HG02938 (cell line): Measurements from ENCODE around the gene RAD50.
"Not testable (repeated sequence)": the region's sequence is repeated elsewhere in the genome, so short reads cannot be mapped to it uniquely, and the experiment has no call there.

Experiments
- ATAC-seq: cut with Tn5 transposase; IDR thresholded peaks from one replicate; pipeline ENCODE4 v1.9.1; 2021; ENCODE audit warnings: mild to moderate bottlenecking, moderate library complexity; ENCODE audit not compliant: unreplicated experiment

The RAD50 gene

DNA sequence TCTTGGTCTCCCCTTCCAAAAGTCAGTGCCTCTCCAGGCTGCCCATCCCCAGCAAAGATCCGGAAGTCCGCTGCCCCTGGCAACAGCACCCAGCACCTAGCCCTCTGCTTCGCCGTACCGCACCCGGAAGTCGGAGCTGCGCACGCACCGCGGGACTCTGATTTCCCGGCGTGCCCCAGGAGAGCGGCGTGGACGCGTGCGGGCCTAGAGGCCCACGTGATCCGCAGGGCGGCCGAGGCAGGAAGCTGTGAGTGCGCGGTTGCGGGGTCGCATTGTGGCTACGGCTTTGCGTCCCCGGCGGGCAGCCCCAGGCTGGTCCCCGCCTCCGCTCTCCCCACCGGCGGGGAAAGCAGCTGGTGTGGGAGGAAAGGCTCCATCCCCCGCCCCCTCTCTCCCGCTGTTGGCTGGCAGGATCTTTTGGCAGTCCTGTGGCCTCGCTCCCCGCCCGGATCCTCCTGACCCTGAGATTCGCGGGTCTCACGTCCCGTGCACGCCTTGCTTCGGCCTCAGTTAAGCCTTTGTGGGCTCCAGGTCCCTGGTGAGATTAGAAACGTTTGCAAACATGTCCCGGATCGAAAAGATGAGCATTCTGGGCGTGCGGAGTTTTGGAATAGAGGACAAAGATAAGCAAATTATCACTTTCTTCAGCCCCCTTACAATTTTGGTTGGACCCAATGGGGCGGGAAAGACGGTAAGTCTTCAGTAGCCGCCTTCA is at the start of gene RAD50:
Gene RAD50, plus strand, starts transcription at position 215 of the 715 bp plus-strand sequence. Its CDS starts 348 bp downstream, at position 563.
- ATAC-seq = peak; percentile 96

DNA sequence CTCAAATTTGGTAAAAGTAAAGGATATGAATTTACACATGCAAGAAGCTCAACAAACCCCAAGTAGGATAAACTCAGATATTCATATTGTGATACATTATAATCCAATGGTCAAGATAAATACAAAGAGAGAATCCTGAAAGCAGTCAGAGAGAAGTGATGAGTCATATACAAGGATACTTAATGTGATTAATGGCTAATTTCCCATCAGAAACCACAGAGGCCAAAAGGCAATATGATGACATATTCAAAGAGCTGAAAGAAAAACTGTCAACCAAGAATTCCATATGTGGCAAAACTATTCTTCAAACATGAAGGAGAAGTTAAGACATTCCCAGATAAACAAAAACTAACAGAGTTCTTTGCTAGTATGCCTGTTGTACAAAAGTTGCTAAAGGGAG is 46.7 kb upstream of the RAD50 start:
- ATAC-seq = no peak

DNA sequence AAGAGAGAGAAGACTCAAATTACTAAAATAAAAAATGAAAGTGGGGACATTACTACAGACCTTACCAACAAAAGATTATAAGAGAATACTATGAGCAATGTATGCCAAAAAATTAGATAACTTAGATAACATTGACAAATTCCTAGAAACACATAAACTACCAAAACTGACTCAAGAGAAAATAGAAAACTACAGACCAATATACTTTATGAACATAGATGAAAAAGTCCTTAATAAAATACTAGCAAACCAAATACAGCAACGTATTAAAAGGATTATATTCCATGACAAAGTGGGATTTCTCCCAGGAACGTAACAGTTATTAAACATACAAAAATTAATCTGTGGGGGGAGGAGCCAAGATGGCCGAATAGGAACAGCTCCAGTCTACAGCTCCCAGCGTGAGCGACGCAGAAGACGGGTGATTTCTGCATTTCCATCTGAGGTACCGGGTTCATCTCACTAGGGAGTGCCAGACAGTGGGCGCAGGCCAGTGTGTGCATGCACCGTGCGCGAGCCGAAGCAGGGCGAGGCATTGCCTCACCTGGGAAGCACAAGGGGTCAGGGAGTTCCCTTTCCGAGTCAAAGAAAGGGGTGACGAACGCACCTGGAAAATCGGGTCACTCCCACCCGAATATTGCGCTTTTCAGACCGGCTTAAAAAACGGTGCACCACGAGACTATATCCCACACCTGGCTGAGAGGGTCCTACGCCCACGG is 43.0 kb upstream of the RAD50 start:
- not testable (repeated sequence) for ATAC-seq

DNA sequence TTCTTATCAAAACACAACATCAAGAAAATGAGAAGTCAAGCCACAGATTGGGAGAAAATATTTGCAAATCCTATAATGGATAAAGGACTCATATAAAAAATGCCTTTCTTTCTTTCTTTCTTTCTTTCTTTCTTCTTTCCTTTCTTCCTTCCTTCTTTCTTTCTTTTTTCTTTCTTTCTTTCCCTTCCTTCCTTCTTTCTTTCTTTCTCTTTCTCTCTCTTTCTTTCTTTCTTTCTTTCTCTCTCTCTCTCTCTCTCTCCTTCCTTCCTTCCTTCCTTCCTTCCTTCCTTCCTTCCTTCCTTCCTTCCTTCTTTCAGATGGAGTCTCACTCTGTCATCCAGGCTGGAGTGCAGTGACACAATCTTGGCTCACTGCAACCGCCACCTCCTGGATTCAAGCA is 34.7 kb upstream of the RAD50 start:
- not testable (repeated sequence) for ATAC-seq

DNA sequence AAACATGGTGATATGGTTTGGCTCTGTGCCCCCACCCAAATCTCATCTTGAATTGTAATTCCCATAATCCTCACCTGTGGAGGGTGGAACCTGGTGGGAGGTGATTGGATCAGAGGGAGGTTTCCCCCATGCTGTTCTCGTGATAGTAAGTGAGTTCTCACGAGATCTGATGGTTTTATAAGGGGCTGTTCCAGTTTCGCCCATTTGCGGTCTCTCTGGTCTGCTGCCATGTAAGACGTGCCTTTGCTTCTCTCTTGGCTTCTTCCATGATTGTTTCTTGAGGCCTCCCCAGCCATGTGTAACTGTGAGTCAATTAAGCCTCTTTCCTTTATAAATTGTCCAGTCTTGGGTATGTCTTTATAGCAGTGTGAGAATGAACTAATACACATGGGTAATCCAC is 31.9 kb upstream of the RAD50 start:
- ATAC-seq = not testable (repeated sequence)

DNA sequence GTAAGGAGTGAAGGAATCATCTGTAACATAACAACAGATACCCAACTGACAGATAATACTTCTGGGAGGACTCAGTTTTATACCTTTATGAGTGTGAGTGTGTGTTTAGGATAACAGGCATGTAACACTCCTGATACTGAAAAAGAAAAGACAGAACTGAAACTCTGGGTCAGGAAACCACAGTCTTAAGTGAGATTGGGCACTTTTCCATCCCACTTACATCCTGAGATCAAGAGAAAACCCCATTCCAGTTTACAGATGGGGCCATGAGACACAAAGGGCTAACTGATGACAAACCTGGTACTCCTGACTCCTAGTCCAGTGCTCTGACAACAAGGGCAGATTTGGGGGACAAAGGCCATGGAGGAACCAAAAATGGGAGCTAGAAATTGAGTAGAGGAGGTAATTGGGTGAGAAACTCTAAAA is 31.5 kb upstream of the RAD50 start:
- peak; percentile 77 for ATAC-seq

DNA sequence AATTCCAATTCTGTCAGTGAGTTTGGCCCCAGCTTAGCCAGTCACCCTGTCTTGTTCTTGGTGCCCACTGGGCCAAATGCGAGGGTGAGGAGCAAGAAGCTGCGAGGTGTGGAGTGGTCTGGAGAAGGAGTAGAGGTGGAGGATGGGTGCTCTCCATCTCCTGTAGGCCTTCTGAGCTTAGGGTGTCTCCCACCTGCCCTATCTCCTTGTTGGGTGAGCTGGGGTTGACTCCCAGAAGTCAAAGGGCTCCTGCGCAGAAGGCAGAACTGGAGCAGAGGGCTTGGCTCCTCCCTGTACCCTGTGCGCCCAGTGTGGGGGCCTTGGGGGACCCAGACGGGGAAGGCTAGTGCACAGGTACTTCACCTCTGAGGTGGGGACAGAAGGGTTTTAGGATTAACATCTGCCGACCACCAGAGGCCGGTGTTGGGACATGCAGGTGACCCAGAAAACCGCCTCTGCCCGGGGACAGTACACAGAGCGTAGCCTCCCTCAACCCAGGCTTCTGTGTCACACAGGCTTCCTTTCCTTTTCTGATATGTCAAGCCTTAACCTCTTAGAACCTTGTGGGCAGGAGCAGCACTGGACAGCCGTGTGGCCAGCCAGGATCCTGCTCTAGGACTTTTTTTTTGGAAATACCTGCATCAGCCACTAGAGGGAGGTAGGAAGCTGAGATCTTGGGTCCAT is 30.3 kb upstream of the RAD50 start:
- ATAC-seq = no peak

DNA sequence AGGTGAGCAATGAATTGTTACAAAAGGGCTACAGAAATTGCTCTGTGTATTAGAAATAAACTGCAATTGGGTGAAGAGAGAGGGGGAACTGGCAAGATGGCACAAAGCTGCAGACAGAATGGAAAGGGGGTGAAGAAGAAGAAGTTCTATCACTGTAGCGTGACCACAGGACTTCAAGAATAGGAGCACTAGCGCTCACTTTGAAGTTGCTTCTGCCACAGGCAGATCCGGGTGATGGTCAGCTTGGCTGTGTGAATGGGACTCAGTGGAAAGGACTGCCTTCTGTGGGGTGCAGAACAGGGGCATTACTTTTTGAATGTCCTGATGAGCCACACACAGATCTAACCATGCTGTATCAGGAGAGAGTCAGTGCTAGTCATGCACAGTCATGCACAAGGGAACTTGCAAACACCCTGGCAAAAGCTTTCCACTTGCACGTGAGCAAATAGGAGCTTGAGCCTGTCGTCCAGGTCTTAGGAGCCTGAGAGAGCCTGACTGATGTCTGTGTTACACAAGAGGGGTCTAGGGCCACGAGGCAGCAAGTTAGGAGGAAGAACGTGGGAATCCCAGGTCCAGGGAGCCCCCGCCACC is 29.7 kb upstream of the RAD50 start:
- no peak for ATAC-seq

DNA sequence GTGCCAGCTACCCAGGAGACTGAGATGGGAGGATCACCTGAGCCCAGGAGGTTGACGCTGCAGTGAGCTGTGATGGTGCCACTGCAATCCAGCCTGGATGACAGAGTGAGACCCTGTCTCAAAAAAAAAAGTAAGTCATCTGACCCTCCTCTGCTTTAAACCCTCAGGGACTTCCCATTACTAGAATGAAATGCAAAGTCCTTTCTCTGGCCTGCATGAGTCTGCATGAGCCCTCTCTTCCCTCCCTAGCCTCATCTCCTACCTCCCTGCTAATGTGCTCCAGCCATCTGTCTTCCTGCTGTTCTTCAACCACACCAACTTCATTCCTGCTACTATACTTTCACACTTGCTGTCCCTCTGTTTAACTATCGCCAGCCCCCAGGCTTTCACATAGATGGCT is 28.8 kb upstream of the RAD50 start:
- no peak for ATAC-seq

DNA sequence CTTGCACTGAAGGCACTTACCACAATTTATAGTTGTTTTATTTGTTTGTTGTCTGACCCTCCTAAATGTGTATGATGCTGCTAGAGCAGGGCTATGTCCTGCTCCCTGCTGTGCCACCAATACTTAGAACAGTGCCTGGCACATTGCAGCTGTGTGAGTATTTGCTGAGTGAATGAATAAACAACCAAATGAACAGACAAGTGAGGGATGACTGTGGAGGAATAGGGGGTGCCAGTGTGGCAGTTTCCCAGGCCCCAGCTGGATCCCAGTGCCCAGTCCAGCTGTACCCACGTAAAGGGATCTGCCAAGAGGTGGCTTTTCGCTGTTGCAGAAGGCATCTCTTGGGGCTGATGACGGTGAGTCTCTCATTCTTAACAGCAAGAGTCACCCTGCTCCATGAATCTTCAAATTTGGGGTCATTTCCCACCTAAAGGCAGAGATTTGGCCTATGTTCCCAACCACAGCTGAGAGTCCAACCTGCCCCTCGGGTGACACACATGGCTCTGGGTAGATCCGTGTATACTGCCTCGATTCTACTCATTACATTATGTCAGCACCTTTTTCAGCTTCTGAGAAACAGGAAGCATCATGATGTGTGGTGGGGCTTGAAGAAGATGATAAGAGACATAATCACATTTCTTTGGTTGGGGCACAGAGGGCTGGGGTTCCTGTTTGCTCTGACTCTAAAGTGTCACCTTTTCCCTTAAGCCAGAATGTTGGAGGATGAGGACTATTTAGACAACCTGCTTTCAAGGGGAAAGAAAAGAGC is 27.7 kb upstream of the RAD50 start:
- ATAC-seq = no peak

DNA sequence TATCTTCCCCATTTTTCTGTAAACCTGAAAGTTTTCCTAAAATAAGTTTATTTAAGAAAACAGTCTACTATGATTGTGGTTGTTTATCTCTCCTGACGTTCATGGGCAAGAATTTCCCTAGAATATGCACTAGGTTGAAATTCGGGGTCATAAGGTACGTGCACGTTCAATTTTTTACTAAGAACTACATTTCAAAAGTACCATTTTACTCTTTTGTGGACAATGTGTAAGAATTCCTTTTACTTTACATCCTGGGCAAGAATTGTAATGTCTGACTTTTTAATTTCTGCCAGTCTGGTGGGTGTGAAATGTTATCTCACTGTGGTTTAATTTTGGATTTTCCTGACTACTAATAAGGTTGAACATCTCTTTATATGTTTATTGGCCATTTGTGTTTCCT is 25.8 kb upstream of the RAD50 start:
- no peak for ATAC-seq

DNA sequence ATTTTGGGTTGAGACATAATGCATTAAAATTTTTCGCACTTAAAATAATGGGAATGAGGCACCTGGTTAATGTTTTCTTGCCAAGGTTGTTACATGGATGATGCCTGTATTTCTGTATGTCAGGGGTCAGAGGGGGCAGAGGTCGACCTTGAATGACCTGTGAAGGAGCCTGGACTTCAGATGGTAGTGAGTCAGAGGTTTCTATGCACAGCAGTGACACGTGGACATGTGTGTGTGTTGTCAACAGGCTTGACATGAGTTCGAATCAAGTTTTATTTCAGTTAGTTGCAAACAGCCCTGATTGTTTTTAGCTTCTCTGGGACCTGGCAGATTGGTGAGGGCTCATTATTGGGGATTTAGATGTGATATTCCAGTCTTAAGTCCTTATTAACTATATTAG is 17.1 kb upstream of the RAD50 start:
- ATAC-seq = no peak

DNA sequence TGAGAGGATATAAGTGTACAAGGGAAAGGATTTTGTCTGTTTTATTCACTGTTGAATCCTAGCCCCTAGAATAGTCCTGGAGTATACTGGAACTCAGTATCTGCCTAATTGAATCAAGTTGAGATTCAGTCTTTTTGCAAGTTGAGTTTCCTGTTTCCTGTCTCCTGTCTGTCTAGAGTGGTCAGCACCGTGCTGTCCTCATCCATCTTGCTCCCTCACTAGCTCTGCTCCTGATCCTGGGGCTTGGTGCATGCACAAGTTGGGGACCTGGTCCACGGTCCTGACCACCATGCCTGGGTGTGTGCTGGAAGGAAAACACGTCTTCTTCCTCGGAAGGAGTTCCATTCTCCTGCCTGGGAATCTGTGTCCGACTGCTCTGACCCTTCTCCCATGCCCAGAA is 16.6 kb upstream of the RAD50 start:
- no peak for ATAC-seq

DNA sequence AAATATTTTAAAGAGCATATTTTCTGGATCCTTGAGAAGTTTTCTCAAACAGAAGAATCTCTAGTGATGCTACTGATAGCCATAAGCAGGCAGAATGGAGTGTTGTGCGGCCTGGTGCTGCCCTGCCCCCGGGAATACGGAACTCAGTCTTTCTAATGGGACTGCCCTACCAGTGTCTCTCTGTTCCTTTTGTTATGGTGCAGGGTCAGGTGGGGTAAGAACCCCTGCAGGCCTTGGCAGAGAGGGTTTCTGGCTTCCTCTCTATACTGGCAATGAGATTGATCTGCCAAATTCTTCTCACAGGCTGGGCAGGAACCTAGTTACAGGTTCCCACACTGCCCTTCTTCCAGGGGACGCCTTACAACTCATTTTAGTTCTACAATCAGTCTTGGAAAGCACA is 16.0 kb upstream of the RAD50 start:
- ATAC-seq = no peak

DNA sequence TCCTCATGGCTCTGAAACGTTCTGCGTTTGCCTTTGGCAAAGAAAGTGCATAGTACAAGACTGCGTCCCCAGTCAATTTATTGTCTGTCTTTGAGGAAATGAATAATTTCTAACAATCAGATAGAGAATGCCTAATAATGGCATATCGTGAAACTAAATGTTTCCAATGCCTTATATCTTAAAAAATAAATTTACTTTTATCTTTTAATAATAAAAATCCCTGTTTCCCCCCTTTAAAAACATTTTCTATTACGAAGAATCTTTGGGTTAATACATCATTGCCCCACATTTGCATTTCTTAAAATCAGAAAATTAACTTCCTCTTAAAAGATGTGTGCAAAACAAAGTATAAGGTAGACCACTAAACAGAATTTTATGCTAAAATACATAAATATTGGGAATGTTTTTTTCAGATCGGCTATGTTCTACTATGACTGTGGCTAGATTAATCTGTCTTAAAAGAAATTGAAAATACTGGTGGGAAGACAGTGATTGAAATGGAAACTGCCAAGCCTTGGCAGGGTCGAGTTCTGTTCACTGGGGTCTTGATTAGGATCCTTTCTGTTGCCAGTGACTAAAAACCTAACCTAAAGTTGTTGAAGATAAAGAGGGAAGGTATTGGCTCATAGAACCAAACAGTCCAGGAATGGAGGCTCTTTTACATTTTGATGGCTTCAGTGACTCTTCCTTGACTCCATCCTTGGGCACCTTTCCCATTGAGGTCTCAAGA is 13.1 kb upstream of the RAD50 start, which contains the start of gene IL5:
Gene IL5, minus strand, starts transcription at position 51 of the 730 bp plus-strand sequence. Its CDS starts 44 bp downstream, at position 7.
- no peak for ATAC-seq

DNA sequence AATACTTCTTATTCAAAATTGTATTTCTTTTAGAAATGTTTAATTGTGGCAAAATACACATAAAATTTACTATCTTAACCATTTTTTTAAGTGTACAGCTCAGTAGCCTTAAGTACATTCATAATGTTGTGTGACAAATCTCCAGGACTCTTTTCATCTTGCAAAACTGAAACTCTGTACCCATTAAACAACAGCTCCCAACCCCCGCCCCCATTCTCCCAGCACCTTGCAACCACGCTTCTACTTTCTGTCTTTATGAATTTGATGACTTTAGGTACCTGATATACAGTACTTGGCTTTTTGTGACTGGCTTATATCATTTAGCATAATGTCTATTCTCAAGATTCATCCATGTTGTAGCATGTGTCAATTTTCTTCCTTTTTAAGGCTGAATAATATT is 10.7 kb upstream of the RAD50 start:
- no peak for ATAC-seq

DNA sequence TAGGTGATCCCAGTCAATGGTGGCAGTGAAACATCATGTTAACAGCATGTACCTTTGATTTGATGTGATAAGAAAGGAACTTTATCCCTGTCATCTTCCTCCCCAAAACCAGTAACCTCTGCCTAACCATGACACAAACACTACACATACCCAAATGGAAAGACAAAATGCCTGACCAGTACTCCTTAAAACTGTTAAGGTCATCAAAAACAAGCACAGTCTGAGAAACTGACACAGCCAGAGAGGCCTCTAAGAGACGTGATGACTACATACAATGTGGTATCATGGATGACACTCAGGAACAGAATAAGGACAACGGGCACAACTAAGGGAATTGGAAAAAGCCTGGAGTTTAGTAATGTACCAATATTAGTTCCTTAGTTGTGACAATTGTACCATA is 9.5 kb upstream of the RAD50 start:
- no peak for ATAC-seq

DNA sequence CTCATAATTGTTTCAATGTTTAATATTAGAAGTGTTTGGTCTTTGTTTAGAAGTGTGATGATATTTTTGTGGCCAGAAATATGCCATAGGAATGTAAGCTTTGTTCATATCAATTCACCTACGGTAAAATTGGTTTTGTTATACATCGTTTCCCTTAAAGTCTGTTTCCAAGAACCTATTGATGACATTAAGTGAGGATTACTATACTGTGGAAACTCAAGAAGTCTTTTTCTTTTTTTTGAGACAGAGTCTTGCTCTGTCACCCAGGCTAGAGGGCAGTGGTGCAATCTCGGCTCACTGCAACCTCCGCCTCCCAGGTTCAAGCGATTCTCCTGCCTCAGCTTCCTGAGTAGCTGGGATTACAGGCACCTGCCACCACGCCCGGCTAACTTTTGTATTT is 7.9 kb upstream of the RAD50 start:
- ATAC-seq = not testable (repeated sequence)

DNA sequence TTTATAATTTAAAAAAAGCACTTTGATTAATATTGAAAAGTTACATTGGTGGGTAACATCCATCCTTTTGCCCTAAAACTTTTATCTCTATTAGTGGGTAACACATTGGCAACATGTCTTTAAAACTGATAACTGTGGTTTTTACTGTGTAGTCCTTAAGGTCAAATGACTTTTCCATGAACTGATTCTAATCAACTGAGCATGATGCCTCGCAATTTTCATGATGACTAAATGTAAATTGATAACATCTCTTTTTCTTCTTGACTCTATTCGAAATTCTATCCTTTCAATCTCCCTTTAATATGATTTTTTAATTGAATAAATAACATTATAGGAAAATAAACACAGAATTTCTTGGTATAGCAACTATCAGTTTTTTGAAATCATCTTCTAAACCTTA is 7.2 kb upstream of the RAD50 start:
- ATAC-seq = no peak

DNA sequence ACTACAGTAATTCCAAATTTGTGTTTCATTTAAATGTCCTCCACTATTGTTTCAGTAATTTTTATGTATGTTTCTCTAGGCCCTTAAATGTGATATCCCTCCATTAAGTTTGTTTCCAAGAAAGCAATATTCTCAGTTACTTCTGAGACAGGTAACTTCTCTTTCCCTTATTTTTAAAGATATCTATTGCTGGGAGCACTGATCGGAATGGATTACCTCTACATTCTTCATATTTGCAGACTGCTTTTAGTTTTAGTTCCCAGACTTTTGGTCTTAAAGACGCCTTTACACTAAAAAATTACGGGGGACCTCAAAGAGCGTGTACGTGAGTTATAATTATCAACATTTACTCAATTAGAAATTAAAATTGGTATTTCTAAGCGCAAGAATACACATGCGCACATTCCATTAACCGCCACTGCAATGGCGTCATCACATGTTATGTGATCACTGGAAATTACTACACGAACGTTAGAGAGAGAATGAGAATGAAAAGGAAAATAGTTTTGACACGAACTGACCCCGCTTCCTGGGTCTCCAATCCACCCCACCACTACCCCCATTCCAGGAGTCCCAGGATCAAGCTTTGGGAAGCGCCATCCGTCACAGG is 519 bp upstream of the RAD50 start:
- ATAC-seq = no peak
